Smooth muscle cell (in vitro differentiated cells): Measurements from ENCODE around the gene HPS4. TPM values are rescaled to one million over a fixed set of nuclear protein-coding genes. Genes with fewer than 3 reads are reported as not detected.
A peak's percentile ranks its signal among the peaks of the same experiment; 100 is the strongest.

ENCODE experiments used
- DNase-seq: peaks from one replicate; lab custom pipeline; 2025; ENCODE audit not compliant: unreplicated experiment; lab: John Stamatoyannopoulos, UW
- H2AFZ ChIP-seq: fragments of 200-600 bp; sonication (generic); 2 replicates; pipeline ENCODE4 v1.6.0; 2016; ENCODE audit warnings: antibody characterized with exemption, low read depth, mild to moderate bottlenecking
- H3F3A ChIP-seq: fragments of 200-600 bp; sonication (generic); 2 replicates; pipeline ENCODE4 v1.6.0; 2017; ENCODE audit warnings: antibody characterized with exemption, low read depth
- H3K27ac ChIP-seq: fragments of 200-600 bp; sonication (generic); 2 replicates; pipeline ENCODE4 v1.5.1; 2016; ENCODE audit warnings: low read depth, mild to moderate bottlenecking
- H3K27me3 ChIP-seq: fragments of 200-600 bp; sonication (generic); 2 replicates; pipeline ENCODE4 v1.6.1; 2016; ENCODE audit warnings: low read depth, mild to moderate bottlenecking
- H3K36me3 ChIP-seq: fragments of 200-600 bp; sonication (generic); 2 replicates; pipeline ENCODE4 v1.5.1; 2016; ENCODE audit warnings: low read depth
- H3K4me1 ChIP-seq: fragments of 200-600 bp; sonication (generic); 2 replicates; pipeline ENCODE4 v1.5.1; 2016; ENCODE audit warnings: low read depth
- H3K4me2 ChIP-seq: fragments of 200-600 bp; sonication (generic); 2 replicates; pipeline ENCODE4 v1.6.0; 2016; ENCODE audit warnings: mild to moderate bottlenecking
- H3K4me3 ChIP-seq: fragments of 200-600 bp; sonication (generic); 2 replicates; pipeline ENCODE4 v1.5.1; 2016; ENCODE audit warnings: mild to moderate bottlenecking
- H3K79me2 ChIP-seq: fragments of 200-600 bp; sonication (generic); 2 replicates; pipeline ENCODE4 v1.6.0; 2016; ENCODE audit warnings: low read depth, mild to moderate bottlenecking
- H3K9ac ChIP-seq: fragments of 200-600 bp; sonication (generic); 2 replicates; pipeline ENCODE4 v1.6.0; 2016; ENCODE audit warnings: low read depth
- H3K9me3 ChIP-seq: fragments of 200-600 bp; sonication (generic); replicated peaks from 2 replicates; pipeline ENCODE4 v1.5.1; 2016; ENCODE audit warnings: low read depth
- H4K20me1 ChIP-seq: fragments of 200-600 bp; sonication (generic); 2 replicates; pipeline ENCODE4 v1.6.0; 2016; ENCODE audit warnings: low read depth
- CTCF ChIP-seq: fragments of 200-600 bp; sonication (generic); IDR thresholded peaks from 2 replicates; pipeline ENCODE4 v1.5.1; 2017; ENCODE audit warnings: borderline replicate concordance, mild to moderate bottlenecking, antibody characterized with exemption; ENCODE audit not compliant: insufficient read depth, poor library complexity, severe bottlenecking
- WGBS: methylation state at CpG from one replicate; pipeline ENCODE4 v1.1.7; 2016; ENCODE audit warnings: low lambda C conversion rate; 5-methylcytosine and 5-hydroxymethylcytosine counted together
- polyA plus RNA-seq: library from polyadenylated mRNA; unstranded; fragments of >200 nt; fragmentation: Nextera tagmentation; extraction: Ambion mirVana; gene quantifications from 2 replicates; pipeline ENCODE4 v1.2.1, GENCODE V29; 2016
- total RNA-seq: library from RNA; depleted of rRNA; stranded (reverse); fragments of >200 nt; gene quantifications from 2 replicates; pipeline ENCODE4 v1.2.3, GENCODE V29; 2014

HPS4 gene
- total and polyA plus RNA-seq, 2 experiments from 2014 or later = 18.2 to 46.3 TPM

- H4K20me1 ChIP-seq = no peaks in the 10 kb centered on the region
- no peak overlapping the region for H3K9ac ChIP-seq
- no peak for TF ChIP-seq CTCF
- no peak overlapping the region for H3K4me3 ChIP-seq
- 98% methylated on average over 3 of the region's 3 CpGs for WGBS
- H3K4me1 ChIP-seq = no peaks in the 10 kb centered on the region
- H3K27ac ChIP-seq = peak overlapping the region; percentile 11
- DNase-seq = no peak
- H3K27me3 ChIP-seq = no peaks in the 10 kb centered on the region
- no peaks in the 10 kb centered on the region for H3F3A ChIP-seq
- H3K79me2 ChIP-seq = no peaks in the 10 kb centered on the region
- H3K4me2 ChIP-seq = no peak overlapping the region
- H3K36me3 ChIP-seq = peaks cover 15% of the 10 kb centered on the region
- no peaks in the 10 kb centered on the region for H3K9me3 ChIP-seq
- H2AFZ ChIP-seq = no peak overlapping the region
These were observed 43.6 kb upstream of the HPS4 start for GRCh38 chr22:26527167-26527566.

- Histone ChIP-seq H3K9me3 (no peaks in the 10 kb centered on the region), H2AFZ (no peak overlapping the region), H3K9ac (no peak overlapping the region), H3K79me2 (no peaks in the 10 kb centered on the region), H3K27ac (no peak overlapping the region), H3K4me2 (no peak overlapping the region), H3K27me3 (no peaks in the 10 kb centered on the region), H3K4me1 (no peaks in the 10 kb centered on the region), H4K20me1 (no peaks in the 10 kb centered on the region), H3K4me3 (no peak overlapping the region), H3F3A (no peaks in the 10 kb centered on the region), H3K36me3 (peaks cover 11% of the 10 kb centered on the region)
- 93% methylated on average over 7 of the region's 7 CpGs for WGBS
- DNase-seq = no peak
- no peak for TF ChIP-seq CTCF
These were observed 42.5 kb upstream of the HPS4 start for GRCh38 chr22:26525946-26526564.

GRCh38 chr22:26524870-26525269, 41.3 kb upstream of the HPS4 start:
- Histone ChIP-seq H4K20me1 (no peaks in the 10 kb centered on the region), H3K4me3 (no peak overlapping the region), H3F3A (no peaks in the 10 kb centered on the region), H3K79me2 (no peaks in the 10 kb centered on the region), H3K27ac (no peak overlapping the region), H3K9ac (no peak overlapping the region), H2AFZ (no peak overlapping the region), H3K36me3 (peaks cover 11% of the 10 kb centered on the region), H3K4me1 (no peaks in the 10 kb centered on the region), H3K9me3 (no peaks in the 10 kb centered on the region), H3K4me2 (no peak overlapping the region), H3K27me3 (no peaks in the 10 kb centered on the region)
- 92% methylated on average over 4 of the region's 4 CpGs for WGBS
- no peak for TF ChIP-seq CTCF
- DNase-seq = no peak

DNA sequence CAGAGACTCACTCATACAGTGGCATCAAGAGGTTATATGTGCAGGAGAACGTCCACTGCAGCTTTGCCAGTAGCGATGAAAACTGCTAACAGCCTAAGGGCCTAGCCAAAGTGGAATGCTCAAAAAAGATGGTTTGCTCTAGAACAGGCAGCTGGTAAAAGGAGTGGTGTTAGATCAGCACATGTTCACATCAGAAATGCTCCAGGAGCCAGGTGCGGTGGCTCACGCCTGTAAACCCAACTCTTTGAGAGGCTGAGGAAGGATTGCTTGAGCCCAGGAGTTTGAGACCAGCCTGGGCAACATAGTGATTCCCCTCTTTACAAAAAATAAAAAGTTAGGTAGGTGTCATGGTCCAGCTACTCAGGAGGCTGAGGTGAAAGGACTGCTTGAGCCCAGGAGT, 39.0 kb upstream of the HPS4 start:
- Histone ChIP-seq H3K79me2 (no peaks in the 10 kb centered on the region), H4K20me1 (no peaks in the 10 kb centered on the region), H3K9ac (no peak overlapping the region), H3K4me1 (no peaks in the 10 kb centered on the region), H3F3A (no peaks in the 10 kb centered on the region), H2AFZ (no peak overlapping the region), H3K9me3 (no peaks in the 10 kb centered on the region), H3K4me3 (no peak overlapping the region), H3K36me3 (peaks cover 11% of the 10 kb centered on the region), H3K27ac (no peak overlapping the region), H3K27me3 (no peaks in the 10 kb centered on the region), H3K4me2 (no peak overlapping the region)
- 97% methylated on average over 4 of the region's 4 CpGs for WGBS
- TF ChIP-seq CTCF = no peak
- no peak for DNase-seq
